Tibial nerve (tissue), 4 donors: ENCODE measurements around the gene SPTBN1.

ENCODE experiments used
- EP300 ChIP-seq, 2 donors: sonication (generic); formaldehyde crosslinking; IDR thresholded peaks; one replicate each; pipeline ENCODE4 v1.6.1; 2017; ENCODE audit warnings: antibody characterized with exemption in 2 of 2, mild to moderate bottlenecking in 1 of 2
- POLR2A ChIP-seq, 2 donors: fragments of 450-650 bp; IDR thresholded peaks; one replicate each; pipeline ENCODE4 v1.6.1; 2017; ENCODE audit warnings: antibody characterized with exemption in 2 of 2, mild to moderate bottlenecking in 2 of 2, moderate library complexity in 2 of 2
- TF ChIP-seq, protein P1 (sequence below), 5 experiments: fragments of 200-600 bp in 3 of 5; fragments of 450-650 bp in 2 of 5; sonication (generic) in 3 of 5; IDR thresholded peaks; one replicate each; pipeline ENCODE4 v1.5.1; 2016 to 2019; ENCODE audit warnings: antibody characterized with exemption in 5 of 5, mild to moderate bottlenecking in 3 of 5, moderate library complexity in 2 of 5

- TF ChIP-seq, protein P1, sequence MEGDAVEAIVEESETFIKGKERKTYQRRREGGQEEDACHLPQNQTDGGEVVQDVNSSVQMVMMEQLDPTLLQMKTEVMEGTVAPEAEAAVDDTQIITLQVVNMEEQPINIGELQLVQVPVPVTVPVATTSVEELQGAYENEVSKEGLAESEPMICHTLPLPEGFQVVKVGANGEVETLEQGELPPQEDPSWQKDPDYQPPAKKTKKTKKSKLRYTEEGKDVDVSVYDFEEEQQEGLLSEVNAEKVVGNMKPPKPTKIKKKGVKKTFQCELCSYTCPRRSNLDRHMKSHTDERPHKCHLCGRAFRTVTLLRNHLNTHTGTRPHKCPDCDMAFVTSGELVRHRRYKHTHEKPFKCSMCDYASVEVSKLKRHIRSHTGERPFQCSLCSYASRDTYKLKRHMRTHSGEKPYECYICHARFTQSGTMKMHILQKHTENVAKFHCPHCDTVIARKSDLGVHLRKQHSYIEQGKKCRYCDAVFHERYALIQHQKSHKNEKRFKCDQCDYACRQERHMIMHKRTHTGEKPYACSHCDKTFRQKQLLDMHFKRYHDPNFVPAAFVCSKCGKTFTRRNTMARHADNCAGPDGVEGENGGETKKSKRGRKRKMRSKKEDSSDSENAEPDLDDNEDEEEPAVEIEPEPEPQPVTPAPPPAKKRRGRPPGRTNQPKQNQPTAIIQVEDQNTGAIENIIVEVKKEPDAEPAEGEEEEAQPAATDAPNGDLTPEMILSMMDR (IDR thresholded peaks at IDR 0.05) = no peak
- TF ChIP-seq POLR2A (IDR thresholded peaks at IDR 0.05) = no peak
- no peak for TF ChIP-seq EP300 (IDR thresholded peaks at IDR 0.05)
Measured at GRCh38 chr2:54468673-54469072, 12.5 kb downstream of the SPTBN1 start.
